NCI-H2171 (cell line): Measurements from ENCODE around the gene CCDC192.
A peak's percentile ranks its signal among the peaks of the same experiment; 100 is the strongest.

Experiments
- DNase-seq: peaks from one replicate; lab custom pipeline; 2025; lab: John Stamatoyannopoulos, UW

CCDC192 gene

DNA sequence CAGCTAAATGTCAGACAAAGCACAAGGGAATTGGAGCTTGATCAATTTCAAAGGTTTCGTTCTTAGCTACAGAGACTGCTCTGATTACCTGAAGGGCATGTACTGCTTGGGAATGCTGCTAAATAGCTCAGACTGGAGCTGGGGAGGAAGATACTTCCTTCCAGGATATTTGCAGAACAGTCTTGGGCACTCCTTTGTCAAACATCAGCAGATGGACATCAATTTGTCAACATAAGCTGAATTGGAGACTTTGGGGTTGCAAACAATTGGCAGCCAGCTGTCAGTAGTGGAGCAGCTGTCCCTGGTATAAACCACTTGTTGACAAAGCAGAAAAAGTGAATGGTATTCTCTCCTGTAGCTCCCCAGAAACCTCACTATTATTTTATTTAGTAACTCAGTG, 182.0 kb downstream of the CCDC192 start:
- peak; percentile 37 for DNase-seq

DNA sequence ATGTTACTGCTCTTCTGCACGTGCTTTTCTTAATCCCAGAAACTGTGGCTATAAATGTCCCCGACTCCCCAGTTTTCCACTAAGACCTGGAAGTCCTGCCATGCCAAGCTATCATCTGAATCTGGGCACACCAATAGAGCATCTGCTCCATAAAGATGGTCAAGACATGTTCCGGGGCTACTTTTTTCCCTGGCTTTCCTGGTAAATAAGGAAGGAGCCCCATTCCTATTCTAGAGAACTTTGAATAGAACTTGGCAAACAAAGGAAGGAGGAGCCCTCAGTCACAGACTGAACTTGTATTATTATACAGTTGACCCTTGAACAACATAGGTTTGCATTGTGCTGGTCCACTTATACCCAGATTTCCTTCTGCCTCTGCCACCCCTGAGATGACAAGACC, 182.9 kb downstream of the CCDC192 start:
- no peak for DNase-seq

DNA sequence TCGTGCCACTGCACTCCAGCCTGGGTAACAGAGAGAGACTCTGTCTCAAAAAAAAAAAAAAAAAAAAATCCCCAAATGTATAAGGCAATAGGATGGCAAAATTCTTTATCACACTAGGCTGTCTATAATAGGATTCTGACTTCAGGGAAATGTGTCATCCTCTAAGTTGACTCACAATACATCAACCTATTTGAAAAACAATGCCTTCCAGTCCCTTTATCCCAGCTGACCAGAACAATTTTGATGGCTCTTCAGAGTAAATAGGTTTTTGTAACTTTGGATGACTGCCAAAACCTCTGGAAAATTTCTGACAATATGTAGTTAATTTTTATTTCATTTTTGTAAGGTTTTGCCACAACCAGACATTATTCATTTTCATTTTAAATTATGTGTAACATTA, 184.1 kb downstream of the CCDC192 start:
- DNase-seq, result no peak

DNA sequence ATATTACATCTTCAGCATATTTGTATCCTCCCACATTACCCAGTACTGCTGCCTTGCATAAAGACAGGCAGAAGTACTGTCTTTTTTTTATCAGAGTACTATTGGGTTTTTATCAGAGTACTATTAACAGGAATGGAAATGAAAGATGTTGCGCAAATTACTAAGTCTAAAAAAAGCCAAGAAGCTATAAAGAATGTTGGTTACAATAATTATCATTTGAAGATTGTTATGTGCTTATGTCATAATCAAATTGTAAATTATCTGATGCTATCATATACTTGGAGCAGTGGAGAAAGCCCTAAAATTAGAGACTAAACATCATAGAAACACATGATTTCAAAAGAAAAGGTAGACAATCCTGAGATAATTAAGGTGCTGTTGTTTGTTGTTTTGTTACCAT, 188.8 kb downstream of the CCDC192 start:
- no peak for DNase-seq

DNA sequence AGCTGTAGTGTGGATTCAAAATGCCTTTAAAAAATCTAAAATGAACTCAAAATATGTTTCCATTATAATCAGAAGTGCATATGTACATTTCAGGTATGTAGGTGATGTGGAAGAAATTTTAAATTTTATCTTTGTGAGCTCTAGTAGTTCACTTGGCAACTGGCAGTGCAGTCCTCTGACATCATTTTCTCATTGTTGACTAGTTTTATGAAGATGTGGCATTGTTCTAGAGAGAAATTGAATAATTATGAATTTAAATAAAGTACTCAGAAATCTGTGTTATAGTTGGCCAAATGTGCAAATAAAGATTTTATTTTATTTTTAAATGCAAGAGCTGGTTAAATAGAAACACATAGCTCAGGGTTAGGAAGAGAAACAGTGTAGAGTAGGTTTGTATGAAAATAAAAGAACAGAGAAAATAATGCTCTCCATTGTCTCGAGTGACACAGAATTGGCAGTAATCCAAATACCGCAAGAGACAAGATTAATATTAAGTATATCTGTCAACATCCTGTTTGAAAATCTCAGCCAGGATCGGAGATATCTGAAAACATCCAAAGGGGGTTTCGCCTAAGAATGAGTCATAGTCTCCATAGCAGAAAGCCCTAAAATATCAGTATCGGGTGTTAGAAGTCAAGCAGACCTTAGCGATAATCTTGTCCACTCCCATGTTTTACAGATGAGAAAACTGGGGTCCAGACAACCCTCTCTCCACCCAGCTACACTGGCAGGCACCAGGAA, 189.4 kb downstream of the CCDC192 start:
- DNase-seq, result peak; percentile 10

DNA sequence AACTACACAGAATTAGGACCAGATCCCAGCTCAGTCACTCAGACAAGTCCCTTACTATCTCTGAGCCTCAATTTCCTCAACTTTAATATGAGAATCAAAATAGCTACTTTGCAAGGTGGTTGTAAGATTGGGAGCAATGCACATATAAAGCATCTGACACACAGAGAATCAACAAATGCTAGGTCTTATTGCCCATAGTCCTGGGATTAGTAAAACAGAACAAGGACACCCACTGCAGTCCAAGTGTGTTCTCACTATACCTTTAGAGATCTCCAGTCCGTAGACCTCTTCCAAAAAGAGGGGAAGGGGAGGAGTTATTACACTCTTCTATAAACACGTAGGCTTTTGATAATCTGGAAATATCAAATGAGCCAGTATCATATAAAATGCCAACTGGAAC, 190.0 kb downstream of the CCDC192 start:
- DNase-seq, result no peak

DNA sequence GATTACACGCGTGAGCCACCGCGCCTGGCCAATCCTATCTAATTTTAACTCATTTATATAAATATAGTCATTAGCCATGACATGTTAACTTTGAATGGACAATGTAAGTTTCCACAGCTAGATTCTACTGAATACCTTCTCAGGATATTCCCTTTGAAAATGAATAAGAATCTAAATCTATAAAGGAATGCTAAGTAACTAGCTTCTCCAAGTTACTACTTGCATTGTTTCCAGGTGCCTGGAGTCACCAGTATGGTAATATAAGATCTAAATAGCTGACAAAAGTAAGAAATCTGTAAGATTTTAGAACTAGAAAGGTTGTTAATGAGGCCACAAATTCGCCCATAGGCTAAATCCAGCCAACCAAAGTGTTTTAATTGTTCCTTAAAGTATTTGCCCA, 191.3 kb downstream of the CCDC192 start:
- DNase-seq, result no peak

DNA sequence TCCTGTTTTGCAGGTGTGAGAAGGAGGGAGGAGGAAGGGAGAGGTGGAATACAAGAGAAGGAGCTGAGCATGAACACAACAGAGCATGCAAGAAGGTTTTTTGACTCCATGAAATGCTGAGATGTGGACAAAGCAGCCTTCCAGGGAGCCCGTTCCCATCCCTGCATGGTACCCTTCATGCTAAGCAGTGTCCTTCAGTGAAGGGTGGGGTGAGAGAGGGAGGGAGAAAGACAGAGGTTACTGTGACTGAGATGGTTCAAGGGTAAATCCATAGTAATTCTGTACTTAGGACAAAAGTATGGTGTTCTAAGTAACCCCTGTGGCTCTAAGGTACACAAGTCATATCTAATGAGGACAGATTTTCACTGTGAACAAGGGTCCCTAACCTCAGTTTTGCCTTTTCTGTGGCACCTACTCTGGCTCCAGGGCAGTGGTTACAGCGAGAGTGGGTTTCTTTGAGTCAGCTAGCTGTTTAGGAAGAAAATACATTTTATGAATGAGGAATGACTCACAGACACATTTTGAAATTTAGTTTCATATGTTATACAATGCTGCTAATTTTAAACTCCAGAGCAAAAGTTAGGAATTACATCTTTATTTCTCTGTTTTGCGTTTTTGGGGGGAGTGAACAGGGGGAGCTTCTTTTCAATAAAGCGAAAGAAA, 195.5 kb downstream of the CCDC192 start:
- DNase-seq, result no peak

DNA sequence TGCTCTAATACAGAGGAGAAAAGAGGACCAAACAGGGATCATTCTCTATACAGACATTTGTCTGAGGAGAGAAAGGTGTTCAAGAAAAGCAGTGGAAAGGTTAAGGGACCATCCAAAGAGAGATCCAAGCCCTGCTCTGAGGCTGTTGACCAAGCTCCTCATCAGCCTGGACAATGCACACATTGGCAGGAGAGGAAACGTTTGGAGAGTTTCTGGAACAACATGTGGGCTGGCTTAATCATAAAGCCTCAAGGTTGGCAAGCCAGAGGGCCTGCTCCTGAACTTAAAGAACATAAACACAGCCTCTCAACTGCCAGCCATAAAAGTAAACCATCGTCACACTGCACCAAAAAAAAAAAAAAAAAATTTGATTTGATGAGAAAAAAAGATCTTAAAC, 196.0 kb downstream of the CCDC192 start:
- DNase-seq, result no peak

DNA sequence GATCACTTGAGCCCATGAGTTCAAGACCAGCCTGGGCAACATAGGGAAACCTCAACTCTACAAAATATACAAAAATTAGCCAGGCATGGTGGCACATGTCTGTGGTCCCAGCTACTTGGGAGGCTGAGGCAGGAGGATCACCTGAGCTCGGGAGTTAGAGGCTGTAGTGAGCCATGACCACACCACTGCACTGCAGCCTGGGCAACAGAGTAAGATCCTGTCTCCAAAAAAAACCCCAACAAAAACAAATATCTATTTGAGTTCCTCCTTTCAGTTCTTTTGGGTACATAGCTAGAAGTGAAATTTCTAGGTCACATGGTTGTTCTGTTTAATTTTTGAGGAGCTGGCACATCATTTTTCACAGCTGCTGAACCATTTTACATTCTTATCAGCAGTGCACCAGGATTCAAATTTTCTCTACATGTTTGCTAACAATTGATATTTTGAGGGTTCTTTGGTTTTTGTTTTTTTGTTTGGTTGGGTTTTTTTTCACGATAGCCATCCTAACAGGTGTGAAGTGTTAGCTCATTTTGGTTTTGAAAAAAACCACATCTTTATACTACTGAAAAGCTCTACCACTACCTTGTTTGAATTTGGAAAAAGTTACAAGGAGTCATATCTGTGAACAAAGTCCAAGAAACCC, 203.5 kb downstream of the CCDC192 start:
- no peak for DNase-seq

DNA sequence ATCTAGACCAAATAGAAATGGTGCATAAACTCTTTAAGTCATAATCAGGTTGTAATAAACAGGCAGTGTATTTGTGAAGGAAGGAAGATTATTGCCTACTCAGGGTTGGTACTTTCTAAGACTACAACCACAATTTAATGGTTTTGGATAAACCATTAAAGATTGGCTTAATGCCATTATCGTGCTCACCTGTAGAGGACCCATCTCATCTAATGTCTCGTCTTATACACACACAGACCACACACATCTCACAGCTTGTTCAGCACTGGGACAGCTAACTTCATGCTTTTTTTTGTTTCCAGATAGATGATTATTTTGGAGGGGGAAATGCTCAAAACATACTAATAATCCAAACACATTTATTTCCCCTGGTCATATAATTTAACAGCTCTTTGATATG, 204.7 kb downstream of the CCDC192 start:
- no peak for DNase-seq

DNA sequence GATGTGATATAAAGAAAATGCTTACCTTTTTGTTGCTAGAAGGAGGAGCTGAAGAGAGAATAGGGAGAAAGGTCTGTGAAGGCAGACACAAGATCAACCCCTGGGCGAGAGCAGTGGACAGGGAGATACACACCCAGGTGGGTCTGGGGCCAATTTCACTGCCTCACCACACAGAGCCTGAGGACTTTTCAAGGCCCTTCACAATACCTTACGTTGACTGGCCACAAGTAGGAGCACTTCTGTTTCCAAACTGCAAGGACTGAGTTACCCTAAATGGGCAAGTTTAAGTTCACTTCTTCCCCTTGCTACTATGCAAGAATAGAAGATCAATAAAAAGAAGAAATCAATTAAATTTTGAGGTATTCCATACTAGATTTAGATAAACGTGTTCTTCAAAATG, 205.9 kb downstream of the CCDC192 start:
- no peak for DNase-seq

DNA sequence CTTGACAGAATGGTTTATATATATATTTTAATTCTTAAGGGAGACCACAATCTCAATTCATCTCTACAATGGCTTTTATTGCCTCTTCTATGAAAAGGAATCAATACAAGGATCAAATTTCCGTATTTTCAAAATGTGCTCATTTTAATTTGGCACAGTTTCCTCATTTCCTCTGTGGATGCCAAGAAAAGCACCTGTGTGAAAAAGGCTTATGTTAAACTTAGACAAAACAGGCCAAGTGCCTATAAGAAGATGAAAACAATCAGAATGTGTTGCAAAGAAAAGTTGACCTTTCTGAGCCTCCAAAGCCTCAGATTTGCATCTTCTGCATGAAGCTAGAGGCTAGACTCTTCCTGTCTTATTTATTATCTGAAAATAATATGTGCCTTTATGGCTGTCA, 206.6 kb downstream of the CCDC192 start:
- peak; percentile 13 for DNase-seq

DNA sequence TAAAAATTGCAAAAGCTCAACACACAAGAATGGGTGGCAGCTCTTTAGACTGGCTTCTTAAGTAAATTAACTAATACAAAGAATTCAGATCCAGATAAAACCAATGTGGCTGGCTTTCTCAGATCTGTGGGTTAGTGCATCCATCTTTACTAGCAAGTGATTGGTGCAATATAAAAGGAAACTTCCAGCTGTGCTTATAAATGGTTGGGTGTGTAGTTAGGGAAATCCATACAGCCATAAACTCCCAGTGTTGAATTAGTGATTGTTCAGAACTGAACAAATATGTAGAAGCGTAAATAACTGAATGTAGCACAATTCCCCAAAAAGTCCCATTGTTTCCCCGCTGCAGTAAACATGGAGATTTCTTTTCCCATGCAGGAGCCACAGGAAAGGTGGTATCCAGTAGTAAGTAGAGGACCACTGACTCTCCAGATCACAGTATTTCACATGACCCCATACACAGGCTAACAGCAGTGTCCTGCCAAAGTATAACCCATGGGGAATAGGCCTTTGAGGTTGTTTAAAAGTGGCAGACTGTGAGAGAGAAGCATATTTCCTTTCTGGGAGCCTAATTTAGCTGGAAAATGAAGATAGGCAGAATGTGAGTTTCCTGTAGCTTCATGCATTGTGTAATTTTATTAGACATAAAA, 207.2 kb downstream of the CCDC192 start:
- no peak for DNase-seq

DNA sequence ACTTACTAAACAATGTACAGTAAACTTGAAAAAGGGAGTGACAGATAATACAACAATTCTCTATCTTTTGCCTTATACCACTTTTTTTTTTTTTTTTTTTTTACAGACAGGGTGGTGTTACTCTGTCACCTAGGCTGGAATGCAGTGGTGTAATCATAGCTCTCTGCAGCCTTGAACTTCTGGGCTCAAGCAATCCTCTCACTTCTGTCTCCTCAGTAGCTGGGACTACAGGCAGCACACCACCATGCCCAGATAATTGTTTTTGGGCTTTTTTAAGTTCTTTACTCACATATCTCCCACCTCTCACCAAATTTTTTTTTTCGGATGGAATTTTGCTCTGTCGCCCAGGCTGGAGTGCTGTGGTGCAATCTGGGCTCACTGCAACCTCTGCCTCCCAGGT, 208.4 kb downstream of the CCDC192 start:
- DNase-seq, result no peak

DNA sequence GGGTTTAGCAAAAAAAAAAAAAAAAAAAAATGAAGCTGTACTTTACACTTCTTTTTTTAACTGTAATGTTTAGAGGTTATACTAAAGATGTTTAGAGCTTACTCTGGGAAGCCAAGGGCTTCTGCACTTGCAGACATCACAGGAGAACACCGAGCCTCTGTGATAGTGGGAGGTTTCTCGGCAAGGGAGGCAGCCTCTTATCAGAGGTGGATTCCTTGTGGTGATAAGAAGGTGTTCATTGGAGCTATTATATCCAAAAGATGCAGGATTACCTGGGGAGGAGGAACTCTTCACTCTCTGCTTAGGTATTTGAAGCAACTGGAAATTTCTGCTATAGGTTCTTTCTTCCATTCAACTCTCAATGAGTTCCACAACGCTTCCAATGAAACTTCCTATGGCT, 209.2 kb downstream of the CCDC192 start:
- DNase-seq, result no peak

DNA sequence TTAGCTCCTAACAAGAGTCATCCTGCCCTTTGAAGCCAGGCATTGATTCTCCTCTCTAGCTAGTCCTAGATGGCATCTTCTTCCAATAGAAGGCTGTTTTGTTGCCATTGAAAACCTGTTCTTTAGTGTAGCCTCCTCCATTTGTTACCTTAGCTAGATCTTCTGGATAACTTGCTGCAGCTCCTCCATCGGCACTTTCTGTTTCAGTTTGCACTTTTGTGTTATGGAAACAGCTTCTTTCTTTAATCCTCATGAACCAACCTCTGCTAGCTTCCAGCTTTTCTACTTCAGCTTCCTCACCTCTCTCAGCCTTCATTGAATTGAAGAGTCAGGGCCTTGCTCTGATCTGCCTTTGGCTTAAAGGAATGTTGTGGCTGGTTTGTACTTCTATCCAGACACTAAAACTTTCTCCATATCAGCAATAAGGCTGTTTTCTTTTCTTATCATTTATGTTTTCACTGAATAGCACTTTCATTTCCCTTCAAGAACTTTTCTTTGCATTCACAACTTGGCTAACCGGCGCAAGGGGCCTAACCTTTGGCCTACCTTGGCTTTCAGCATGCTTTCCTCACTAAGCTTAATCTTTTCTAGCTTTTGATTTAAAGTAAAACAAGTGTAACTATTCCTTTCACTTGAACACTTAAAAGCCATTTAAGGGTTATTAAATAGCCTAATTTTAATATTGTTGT, 213.8 kb downstream of the CCDC192 start:
- no peak for DNase-seq

DNA sequence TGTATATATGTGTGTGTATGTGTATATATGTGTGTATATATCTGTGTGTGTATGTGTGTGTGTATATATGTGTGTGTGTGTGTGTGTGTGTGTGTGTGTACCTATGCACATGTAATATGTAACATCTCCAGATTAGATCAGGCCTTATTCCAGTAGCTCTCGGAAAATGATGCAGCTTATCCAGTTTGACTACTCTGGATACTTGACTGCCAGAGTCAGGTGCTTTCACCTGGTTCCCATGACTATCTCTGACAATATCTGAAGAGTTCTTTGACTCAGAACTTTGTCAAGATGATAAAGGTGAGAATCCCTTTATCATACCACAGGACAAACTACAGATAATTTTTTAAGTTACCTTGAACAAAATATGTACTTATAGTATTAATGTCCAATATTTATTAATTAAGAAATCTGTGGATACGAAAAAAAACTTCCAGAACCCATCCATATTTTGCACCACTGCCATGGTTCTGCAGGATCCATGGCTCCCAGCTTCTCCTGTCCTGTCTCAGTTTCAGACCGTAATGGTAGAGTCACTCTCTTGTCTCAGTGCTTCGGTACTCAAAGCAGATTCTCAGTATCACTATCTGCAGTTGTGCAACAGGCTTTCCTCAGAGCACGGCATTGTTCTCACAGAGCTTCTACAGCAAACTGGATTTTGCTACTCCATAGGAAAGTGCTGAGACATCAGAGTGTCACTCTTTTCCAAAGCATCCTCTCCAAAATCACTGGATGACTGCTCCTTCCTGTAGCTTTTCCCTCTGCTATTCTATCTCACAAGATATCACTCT, 216.0 kb downstream of the CCDC192 start:
- no peak for DNase-seq

DNA sequence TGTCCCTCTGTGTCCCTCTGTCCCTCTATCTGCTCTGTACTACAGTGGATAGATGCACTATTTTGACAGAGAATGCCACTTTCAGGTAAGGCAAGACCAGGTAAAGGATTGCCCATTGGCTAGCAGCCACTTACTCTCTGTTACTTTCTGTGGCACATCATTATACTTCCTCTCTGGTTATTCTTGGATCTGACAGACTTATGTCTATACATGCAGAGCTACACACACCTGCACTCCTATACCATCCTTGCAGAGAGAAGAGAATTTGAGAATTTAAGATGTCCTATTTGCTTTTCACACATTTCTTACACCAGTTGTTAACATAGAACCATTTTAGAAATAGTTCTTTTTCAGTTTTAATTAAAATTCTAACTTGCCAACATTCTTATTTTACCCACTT, 216.6 kb downstream of the CCDC192 start:
- no peak for DNase-seq

DNA sequence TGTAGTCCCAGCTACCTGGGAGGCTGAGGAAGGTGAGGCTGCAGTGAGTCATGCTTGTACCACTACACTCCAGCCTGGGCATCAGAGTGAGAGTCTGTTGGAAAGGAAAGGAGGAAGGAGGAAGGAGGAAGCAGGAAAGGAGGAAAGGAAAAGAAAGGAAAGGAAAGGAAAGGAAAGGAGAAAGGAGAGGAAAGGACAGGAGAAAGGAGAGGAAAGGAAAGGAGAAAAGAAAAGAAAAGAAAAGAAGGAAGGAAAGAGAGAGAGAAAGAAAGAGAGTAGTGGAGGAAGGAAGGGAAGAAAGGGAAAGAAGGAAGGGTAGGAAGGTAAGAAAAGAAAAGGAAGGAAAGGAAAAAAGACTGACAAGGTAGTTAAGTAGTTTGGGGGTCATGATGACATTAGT, 217.7 kb downstream of the CCDC192 start:
- no peak for DNase-seq

DNA sequence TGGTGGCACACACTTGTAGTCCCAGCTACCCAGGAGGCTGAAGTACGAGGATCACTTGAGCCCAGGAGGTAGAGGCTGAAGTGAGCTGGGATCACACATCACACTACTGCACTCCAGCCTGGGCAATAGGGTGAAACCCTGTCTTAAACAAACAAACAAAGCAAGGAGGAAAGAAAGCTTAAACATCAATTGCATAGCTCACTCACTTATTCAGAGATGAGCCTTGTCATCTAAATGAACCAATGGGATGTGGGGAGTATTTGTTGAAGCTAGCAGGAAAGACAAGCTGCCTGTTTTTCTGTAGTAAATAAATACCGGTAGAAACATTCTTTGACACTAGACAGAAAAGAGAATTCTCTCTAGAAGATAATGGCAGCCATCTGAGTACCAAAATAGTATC, 219.4 kb downstream of the CCDC192 start:
- DNase-seq, result no peak
